NCI-H128 (cell line): ENCODE data around the gene AXIN1.
"Not testable (repeated sequence)": the region's sequence is repeated elsewhere in the genome, so short reads cannot be mapped to it uniquely, and the experiment has no call there.

ENCODE experiments used
- DNase-seq: peaks from one replicate; lab custom pipeline; 2025; ENCODE audit not compliant: unreplicated experiment; lab: John Stamatoyannopoulos, UW

AXIN1 gene

DNA sequence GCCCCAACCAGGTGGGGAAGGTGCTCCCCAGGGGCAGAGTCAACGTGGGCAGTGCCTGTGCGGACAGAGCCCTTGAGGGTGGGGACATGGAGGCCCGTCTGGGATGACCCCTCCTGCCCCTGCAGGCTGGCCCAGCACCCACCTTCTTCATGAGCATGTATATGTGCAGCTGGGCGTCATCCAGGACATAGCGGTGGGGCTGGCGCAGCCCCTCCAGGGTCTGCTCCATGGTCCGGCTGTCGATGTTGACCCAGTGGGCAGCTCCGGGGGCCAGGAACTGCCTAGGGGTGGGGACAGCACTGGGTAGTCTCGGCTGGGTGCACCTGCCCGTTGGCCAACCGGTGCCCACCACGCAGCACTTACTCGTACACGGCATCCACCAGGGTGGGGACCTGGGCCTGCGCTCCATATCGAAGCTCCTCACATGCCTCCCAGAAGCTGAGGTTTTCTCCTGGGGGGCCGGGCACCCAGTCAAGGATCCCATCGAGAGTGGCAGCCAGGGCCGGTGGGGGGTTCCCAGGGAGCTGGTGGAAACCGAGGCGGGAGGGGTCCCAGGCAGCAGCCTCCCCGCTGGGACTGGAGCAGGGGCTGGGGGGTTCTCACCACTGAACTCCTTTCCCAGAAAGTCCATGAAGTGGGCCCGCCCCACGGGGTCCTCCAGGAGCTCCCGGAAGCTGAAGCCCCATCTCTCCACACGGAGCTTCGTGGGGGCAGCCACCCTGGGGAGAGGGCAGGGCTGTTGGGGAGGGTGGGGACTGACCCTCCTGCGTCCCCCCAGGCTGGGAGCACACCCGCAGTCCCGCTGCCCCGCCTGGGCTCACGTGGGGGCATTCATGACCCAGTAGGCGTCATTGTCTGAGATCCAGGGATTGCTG, 81.9 kb downstream of the AXIN1 start:
- DNase-seq: no peak

DNA sequence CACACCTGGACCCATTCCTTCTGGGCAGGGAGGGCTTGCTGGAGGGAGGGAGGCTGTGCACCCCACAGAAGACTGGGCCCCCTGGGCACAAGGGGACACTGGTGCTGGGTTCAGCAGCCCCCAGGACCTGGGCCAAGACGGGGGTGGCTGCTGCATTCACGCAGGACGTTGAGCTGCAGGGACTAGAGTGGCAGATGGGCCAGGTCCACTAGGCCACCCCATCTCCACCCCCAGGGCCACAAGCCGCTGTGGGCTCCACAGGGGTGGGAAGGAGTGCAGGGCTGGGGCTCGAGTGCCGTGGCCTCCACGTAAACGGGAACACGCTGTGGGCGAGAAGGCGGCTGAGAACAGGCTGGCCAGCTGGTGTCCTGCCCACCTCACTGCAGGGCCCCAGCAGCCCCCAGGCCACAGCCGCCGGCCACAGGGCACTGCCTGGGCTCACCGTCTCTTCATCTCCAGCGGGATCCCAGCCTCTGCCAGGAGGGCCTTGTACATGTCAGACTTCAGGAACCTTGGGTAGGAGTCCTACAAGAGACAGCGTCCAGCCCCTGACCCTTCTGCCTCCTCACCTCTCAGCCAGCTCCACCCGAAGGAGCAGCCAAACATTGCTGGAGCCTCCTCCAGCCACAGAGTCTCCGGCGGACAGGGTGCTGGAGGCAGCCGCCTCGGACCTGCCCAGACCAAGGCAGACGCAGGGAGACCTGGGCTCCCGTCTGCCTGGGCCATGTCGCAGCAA, 83.3 kb downstream of the AXIN1 start:
- DNase-seq: no peak

DNA sequence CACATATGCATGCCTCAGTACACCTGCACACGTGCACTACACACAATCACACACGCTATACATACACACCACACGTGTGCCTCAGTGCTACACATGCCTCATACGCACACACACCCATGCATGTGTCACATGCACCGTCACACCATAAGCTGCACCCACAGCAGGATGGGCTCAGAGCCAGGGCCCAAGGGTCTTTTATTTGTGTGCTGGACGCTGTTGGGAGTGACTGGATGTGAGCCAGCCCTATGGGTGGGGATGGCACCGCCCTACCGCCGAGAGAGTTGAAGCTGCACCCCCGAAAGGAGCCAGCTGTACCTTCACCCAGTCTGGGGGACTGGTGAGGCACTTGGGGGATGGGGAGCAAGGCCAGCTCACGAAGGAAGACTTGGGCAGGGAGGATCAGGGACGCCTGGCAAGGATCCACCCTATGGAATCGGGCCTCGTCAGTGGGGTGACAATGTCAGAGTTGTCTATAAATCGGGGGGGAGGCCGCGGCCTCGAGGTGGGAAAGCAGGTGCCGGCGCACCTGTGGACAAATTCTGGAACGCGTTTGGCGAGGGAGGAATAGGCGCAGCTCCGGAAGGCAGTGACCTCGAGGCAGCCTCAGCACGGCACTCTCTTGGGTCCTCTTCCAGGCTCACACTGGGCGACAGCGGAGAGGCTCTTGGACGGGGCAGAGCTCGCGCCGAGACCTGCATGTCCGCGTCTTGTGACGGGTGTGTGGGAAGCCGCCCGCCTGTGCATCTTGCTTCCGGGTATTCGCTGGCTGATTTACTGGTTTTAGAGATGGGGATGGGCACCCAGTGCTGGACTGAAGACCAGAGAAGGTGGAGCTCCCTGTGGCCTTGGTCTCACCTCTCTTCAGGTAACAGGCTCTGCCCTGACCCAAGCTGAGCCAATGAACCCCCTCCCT, 84.1 kb downstream of the AXIN1 start:
- DNase-seq: no peak

DNA sequence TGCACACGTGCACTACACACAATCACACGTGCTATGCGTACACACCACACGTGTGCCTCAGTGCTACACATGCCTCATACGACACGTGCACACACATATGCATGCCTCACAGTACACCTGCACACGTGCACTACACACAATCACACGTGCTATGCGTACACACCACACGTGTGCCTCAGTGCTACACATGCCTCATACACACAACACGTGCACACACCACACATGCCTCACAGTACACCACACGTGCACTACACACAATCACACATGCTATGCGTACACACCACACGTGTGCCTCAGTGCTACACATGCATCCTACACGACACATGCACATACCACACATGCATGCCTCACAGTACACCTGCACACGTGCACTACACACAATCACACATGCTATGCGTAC, 85.0 kb downstream of the AXIN1 start:
- not testable (repeated sequence) for DNase-seq

DNA sequence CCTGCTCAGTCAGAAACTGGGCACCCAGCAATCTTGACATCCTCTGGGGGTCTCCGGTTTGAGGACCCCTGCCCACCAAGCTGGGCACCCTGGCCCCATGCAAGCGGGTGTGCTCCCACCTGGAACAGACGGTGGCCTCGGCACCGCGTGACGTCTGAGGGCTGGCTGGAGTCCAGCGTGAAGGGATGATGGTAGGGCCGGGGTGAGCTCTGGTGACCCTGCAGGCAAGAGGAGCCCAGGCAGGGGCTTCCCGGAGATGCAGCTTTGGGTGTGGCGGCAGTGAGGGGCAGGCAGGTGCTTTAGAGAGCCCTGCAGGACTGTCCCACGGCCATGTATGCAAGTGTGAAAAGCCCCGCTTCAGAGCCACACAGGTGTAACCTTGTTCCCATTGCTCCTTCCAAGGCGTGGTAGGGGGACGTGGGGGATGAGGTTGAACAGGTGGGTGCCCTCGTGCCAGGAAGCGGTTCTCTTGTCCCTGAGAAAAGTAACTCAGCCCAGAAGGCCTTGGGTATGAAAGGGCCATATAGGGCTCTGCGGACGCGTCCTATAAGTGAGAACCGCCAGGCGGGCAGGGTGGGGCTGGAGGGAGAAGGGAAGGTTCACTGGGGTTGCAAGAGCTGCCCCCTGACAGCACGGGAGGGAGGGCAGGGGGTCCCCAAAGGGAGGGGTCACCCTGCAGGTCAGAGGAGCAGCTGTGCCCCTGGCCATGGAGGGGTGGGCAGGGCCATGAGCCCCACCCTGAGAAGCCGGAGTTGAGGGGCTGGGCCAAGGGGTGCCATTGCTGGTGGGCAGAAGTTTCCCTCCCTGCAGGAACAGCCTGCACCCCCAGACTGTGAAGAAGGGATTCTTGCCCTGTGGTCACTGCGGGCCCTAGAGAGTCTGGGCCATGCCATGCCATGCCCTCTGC, 86.0 kb downstream of the AXIN1 start:
- no peak for DNase-seq

DNA sequence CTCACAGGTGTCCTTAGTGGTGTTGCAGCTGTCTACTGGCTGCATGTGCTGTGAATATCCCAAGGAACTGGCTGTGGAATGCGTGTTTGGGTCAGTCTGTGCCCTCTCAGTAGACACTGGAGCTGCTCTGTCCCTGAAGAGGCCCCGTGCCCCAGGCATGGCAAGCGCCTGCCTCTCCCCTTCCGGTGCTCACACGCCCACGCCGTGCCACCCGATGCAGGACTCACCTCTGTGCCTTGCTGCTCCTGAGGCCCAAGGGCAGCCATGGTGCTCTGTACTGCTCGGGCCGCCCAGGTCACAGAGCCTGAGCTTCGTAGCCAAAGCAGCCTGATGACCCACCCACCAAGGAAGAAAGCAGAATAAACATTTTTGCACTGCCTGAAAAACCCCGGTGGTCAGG, 86.8 kb downstream of the AXIN1 start:
- DNase-seq: no peak

DNA sequence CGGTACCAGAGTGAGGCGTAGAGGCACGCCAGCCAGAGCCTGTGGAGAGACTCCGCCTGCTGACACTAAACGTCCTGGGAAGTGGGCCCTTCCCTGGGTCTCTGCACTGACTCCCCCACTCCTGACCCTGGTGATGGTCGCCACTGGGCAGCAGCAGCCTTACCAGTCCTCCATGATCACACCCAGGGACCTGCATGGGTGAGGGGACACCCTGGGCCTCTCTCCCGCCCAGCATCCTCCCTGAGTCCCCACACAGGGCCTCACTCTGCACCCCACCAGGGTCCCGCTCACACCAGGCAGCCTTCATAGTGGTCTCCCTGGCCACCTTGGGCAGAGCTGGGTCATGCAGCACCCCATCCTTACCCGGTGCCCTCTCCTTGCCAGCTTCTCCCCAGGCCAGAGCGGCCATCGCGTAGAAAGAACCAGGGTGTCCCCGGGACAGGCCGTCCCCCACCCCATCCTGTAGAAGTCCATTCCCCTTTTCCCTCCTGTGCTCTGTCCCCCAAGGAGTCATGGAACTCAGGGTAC, 87.5 kb downstream of the AXIN1 start:
- DNase-seq: no peak

DNA sequence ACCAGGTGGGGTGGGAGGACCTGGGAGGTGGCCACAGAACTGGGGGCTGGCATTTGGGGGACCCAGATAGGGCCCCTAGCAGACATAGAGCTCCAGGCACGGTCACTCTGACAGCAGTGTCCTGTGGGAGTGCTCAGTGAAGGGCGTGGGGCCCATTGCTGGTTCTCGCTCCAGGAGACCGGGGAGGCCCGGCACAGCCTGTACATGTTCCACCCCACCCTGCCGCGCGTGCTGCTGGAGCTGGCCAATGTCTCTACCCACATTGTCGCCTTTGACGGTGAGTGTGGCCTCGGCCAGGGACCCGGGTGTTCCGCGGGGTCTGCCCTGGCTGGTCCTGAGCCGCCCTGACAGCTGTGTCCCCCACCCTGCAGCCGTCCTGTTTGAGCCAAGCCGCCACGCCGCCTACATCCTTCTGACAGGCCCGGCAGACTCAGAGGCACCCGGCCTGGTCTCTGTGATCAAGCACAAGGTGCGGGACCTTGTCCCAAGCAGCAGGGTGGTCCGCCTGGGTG, 88.0 kb downstream of the AXIN1 start:
- no peak for DNase-seq

DNA sequence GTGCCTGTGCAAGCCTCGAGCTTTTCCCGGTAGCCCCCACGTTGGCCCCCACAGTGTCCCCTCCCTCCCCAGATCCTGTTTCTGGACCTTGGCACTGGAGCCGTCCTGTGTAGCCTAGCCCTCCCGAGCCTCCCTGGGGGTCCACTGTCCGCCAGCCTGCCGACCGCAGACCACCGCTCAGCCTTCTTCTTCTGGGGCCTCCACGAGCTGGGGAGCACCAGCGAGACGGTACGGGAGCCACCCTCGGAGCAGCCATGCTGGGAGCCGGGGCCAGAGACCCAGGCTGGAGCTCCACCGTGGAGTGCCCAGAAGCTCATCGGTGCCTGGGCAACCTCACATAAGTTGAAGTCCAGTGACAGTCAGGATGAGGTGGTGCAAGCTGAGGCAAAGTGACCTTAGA, 88.6 kb downstream of the AXIN1 start:
- no peak for DNase-seq

DNA sequence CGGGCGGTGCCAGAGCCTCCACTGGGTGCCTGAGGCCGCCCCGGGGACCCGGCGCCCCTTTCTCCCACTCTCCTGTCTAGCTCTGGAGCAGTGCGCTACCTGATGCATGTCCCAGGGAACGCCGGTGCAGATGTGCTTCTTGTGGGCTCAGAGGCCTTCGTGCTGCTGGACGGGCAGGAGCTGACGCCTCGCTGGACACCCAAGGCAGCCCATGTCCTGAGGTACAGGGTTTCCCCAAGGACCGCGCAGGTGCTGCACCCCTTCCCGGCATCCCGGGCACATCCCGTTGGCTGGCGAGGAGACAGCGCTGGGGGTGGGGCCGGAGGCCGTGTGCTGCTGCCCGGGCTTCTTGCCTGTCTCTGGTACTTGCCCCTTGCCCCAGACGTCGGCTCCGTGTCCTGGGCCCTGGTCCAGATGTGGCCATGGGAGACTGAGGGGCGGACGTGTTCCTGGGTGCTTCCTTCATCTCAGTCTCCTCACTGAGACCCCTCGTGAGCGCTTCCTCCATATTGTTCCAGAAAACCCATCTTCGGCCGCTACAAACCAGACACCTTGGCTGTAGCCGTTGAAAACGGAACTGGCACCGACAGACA, 89.2 kb downstream of the AXIN1 start:
- no peak for DNase-seq

DNA sequence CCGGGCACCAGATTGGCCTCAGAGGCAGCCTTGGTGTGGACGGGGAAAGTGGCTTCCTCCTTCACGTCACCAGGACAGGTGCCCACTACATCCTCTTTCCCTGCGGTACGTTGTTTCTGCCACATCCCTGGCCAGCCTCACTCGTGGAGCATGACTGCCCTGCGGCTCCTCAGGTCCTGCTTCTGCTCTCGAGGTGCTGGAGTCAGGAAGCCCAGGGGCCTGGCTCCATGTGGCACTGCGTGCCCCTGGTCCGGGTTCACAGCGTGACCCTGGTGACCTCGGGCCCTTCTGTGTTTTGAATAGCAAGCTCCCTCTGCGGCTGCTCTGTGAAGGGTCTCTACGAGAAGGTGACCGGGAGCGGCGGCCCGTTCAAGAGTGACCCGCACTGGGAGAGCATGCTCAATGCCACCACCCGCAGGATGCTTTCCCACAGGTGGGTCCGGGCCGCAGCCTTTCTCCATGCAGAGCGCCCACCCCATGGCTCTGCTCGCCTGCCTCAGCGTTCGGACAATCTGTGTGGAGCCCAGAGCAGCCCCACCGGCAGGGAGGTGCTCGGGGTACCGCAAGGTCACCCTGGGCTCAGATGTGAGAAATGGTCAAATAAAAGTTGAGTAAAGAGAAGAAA, 90.3 kb downstream of the AXIN1 start:
- no peak for DNase-seq

DNA sequence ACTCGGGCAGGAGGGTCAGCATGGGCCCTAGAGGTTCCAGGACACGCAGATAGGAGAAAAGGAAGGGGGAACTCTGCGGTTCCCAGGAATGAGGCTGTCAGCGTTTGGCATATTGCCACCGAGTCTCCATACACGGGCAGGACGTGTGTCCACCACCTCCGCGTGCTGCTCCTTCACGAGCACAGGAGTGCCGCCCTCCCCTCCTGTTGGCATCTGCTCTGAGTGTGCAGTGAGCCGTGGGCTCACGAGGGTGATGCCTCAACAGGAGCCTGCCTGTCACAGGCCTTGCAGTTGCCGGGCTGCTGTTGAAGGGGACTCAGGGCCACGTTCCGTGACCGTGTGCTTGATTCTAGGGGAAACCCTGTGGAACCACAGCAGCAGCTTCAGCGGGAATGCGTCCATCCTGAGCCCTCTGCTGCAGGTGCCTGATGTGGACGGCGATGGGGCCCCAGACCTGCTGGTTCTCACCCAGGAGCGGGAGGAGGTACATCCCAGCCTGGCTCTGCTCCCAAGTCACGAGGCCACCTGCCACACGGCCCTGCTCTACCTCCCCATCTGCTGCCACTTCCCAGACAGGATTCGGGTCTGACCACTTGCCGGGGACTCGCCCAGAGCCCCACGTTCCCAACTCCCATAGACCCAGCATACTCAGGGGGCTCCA, 91.4 kb downstream of the AXIN1 start:
- no peak for DNase-seq

DNA sequence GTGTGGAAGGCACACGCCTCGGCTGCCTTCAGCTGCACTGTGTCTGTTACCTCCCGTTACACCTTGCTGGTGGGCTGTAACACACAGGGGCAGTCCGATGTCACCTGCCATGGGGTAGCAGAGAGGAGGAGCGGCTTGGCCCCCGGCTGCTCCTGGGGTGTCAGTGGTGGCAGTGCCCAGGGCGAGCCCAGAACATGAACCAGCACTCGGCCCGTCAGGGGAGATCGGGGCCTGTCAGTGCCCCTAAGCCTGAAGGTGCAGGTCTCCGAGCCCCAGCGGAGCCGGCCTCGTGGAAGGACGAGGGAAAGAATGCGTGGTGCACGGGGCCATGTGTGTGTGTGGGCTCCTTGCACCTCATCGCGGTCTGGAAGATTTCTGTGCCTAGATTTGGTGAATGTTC, 92.2 kb downstream of the AXIN1 start:
- DNase-seq: no peak

DNA sequence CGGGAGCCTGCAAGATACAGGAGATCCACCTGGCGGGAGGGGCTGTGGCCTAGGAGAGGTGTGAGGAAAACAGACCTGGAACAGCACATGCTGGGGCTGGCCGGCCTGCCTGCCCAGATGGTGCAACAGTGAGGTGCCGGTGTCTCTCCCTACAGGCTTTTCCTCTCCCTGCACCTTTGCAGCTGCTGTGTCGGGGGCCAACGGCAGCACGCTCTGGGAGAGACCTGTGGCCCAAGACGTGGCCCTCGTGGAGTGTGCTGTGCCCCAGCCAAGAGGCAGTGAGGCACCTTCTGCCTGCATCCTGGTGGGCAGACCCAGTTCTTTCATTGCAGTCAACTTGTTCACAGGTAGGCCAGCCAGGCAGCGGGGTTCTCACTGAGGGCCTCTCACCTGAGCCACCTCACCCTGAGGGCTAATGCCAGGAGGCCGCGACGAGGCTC, 92.7 kb downstream of the AXIN1 start:
- no peak for DNase-seq

DNA sequence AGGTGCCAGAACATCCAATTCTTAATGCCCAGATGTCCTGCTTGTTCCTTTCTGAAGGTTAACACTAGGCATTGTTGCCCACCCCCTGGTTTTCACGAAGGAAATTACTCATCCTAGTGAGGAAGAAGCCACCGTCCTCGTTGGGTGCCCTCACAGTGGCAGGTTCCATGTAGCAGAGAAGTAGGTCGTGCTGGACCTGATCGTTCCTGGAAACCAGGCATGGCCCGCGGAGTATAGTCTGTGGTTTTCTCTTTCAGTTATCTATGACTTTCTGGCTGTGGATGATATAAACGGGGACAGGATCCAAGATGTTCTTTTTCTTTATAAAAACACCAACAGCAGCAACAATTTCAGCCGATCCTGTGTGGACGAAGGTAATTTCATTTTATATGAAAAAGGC, 93.3 kb downstream of the AXIN1 start:
- DNase-seq: no peak

DNA sequence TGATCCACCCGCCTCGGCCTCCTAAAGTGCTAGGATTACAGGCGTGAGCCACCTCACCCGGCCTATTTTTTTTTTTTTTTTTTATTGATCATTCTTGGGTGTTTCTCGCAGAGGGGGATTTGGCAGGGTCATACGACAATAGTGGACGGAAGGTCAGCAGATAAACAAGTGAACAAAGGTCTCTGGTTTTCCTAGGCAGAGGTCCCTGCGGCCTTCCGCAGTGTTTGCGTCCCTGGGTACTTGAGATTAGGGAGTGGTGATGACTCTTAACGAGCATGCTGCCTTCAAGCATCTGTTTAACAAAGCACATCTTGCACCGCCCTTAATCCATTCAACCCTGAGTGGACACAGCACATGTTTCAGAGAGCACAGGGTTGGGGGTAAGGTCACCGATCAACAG, 94.4 kb downstream of the AXIN1 start:
- DNase-seq: not testable (repeated sequence)

DNA sequence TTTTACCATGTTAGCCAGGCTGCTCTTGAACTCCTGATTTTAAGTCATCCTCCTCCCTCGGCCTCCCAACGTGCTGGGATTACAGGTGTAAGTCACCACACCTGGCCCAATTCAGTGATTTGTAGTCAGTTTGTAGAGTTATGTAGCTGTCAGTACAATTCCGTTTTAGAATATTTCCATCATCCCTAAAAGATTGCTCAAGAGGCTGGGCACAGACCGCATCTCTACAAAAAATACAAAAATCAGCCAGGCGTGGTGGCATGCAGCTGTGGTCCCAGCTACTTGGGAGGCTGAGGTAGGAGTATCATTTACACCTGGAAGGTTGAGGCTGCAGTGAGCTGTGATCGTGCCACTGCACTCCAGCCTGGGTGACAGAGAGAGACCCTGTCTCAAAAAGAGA, 97.3 kb downstream of the AXIN1 start:
- no peak for DNase-seq

DNA sequence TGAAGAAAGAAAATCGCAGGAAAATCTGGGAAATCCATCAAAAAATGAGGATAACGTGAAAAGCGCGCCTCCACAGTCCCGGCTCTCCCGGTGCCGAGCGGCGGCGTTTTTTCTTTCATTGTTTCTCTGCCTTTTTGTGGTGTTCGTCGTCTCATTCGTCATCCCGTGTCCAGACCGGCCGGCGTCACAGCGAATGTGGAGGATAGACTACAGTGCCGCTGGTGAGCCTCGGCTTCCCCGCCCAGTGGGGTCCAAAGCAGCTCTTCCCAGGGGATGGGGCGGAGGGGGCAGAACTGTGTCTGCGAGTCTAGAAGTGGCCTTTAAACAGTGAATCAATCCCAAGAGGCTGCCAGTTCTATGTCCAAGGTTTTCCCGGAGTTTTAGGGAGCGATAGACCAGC, 98.1 kb downstream of the AXIN1 start:
- no peak for DNase-seq

DNA sequence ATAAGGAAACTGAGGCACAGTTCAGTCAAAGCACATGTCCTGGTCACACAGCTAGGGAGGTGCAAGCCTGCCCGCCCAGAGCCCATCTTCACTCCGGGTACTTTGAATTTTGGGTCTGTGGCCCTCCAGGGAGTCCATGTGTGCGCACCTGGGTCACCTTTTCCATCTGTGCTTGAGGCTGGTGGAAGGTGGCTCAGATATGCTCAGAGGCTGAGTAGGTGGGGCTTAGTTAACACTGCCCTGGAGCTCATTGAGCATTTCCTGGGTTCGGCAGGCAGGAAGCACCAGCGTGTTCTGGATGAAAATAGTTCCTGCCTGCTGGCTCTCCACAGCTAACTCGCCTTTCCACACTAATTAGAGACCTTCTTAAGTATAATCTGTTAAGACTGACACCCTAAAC, 98.7 kb downstream of the AXIN1 start:
- no peak for DNase-seq
